Measurements from ENCODE around the gene CATSPER4. TPM values are rescaled to one million over a fixed set of nuclear protein-coding genes. Genes with fewer than 3 reads are reported as not detected.

The CATSPER4 gene
- total RNA-seq, 5 donors from 2014 or later (not counting 1 experiment from before 2014, with no cell fraction given), result not detected

DNA sequence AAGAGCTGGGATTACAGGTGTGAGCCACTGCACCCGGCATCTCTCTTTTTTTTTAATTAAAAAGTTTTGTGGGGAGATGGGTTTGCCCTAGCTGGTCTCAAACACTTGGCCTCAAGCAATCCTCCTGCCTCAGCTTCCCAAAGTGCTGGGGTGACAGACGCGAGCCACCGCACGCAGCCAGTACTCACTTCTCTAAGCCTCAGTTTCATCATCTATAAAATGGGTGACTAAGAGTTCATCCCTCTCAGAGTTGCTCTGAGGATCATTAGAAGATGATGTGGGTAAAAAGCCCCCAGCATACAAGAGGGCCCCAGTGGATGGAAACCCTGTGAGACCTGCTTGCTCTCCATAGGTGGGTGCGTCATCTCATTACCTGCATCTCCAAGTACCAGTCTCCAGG, 2.5 kb upstream of the CATSPER4 start:
- no peaks in the 10 kb centered on the region for H3K36me3 Mint-ChIP-seq
- Histone ChIP-seq H3K9me3 (no peaks in the 10 kb centered on the region), H3K36me3 (ENCODE audit: control insufficient read depth in 2 of 2, extremely low read depth in 1 of 2, insufficient read depth in 1 of 2, low read length in 1 of 2) (peaks cover 0 to 2% of the 10 kb centered on the region in 2 donors), H3K27ac (ENCODE audit: low read length) (no peak overlapping the region), H3K27me3 (replicated peaks in 1 of 2; ENCODE audit: control insufficient read depth in 2 of 2, extremely low read depth in 1 of 2, insufficient read depth in 2 of 2, low read length in 1 of 2) (peaks cover 0 to 5% of the 10 kb centered on the region in 2 experiments), H3K4me1 (ENCODE audit: control insufficient read depth in 1 of 2, extremely low read depth in 1 of 2, insufficient read depth in 2 of 2, low read length in 2 of 2) (peaks cover 0 to 7% of the 10 kb centered on the region in 2 experiments), H3K4me3 (ENCODE audit: control insufficient read depth in 1 of 2, extremely low read depth in 1 of 2, low read length in 1 of 2) (no peak overlapping the region)
- H3K27ac Mint-ChIP-seq, result no peak overlapping the region
- POLR2A ChIA-PET, result no interaction called here
- WGBS (ENCODE audit: insufficient coverage), result no CpG with 5 or more reads among the region's 6 CpGs
- CTCF ChIA-PET, result no interaction called here
- no peak for ATAC-seq (replicated peaks in 1 of 4)
- H3K4me1 Mint-ChIP-seq, result peaks cover 0 to 15% (median 7%) of the 10 kb centered on the region in 3 donors
- H3K4me3 Mint-ChIP-seq, result no peak overlapping the region
- DNase-seq, result no peak
- no peaks in the 10 kb centered on the region for H3K9me3 Mint-ChIP-seq
- H3K27me3 Mint-ChIP-seq, result no peaks in the 10 kb centered on the region

DNA sequence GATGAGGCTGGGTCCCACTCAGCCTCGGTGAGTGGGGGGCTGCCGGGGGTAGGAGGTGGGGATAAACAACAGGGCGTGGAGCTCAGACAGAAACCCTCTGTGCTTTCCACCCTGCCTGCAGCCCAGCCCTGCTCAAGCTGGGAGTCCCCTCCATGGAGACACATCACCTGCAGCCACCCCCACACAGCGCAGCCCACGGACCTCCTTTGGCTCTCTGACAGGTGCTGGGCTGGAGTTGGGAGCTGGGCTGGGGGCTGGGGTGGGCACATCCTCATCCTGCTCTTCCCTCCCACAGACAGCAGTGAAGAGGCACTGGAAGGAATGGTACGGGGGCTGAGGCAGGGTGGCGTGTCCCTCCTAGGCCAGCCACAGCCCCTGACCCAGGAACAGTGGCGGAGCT, 1.9 kb upstream of the CATSPER4 start:
- H3K27ac Mint-ChIP-seq, result no peak overlapping the region
- peaks cover 0 to 2% of the 10 kb centered on the region in 2 donors for H3K36me3 ChIP-seq (ENCODE audit: control insufficient read depth in 2 of 2, extremely low read depth in 1 of 2, insufficient read depth in 1 of 2, low read length in 1 of 2)
- ATAC-seq (replicated peaks in 1 of 4) (no peak), DNase-seq (no peak)
- peaks cover 0 to 7% of the 10 kb centered on the region in 2 experiments for H3K4me1 ChIP-seq (ENCODE audit: control insufficient read depth in 1 of 2, extremely low read depth in 1 of 2, insufficient read depth in 2 of 2, low read length in 2 of 2)
- 100% methylated on average over 2 of the region's 8 CpGs for WGBS (ENCODE audit: insufficient coverage)
- peaks cover 0 to 15% (median 7%) of the 10 kb centered on the region in 3 donors for H3K4me1 Mint-ChIP-seq
- no peaks in the 10 kb centered on the region for H3K9me3 Mint-ChIP-seq
- CTCF ChIA-PET, result interaction anchor here in 1 of 2 donors (1.2 kb wide), 1 partner anchor 47 kb away, joined by 3 read pairs; no protein-coding TSS in a partner anchor
- no peaks in the 10 kb centered on the region for H3K36me3 Mint-ChIP-seq
- no peaks in the 10 kb centered on the region for H3K27me3 Mint-ChIP-seq
- H3K4me3 Mint-ChIP-seq, result no peak overlapping the region
- no peak overlapping the region for H3K27ac ChIP-seq (ENCODE audit: low read length)
- no peaks in the 10 kb centered on the region for H3K9me3 ChIP-seq
- POLR2A ChIA-PET, result interaction anchor here in 1 of 2 donors (0.5 kb wide), 1 partner anchor 29 kb away, joined by 8 read pairs; no protein-coding TSS in a partner anchor
- no peak overlapping the region for H3K4me3 ChIP-seq (ENCODE audit: control insufficient read depth in 1 of 2, extremely low read depth in 1 of 2, low read length in 1 of 2)
- H3K27me3 ChIP-seq (replicated peaks in 1 of 2; ENCODE audit: control insufficient read depth in 2 of 2, extremely low read depth in 1 of 2, insufficient read depth in 2 of 2, low read length in 1 of 2), result peaks cover 0 to 6% of the 10 kb centered on the region in 2 experiments

DNA sequence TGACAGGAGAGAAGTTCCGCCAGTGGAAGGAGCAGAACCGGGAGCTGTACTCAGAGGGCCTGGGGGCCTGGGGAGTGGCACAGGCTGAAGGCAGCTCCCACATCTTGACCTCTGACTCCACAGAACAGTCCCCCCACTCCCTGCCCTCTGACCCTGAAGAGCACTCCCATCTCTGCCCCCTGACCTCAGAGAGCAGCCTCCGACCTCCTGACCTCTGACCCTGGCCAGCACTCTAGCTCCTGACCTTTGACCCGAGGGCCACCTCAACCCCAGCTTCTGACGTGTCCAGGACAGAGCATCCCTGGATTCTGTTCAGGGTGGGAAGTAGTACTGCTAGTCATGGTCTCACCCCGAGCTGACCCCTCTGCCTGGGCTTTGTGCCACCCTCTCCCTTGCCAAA, 1.1 kb upstream of the CATSPER4 start:
- Mint-ChIP-seq H3K4me1 (peaks cover 0 to 15% (median 10%) of the 10 kb centered on the region in 3 donors), H3K9me3 (no peaks in the 10 kb centered on the region), H3K27me3 (no peaks in the 10 kb centered on the region), H3K4me3 (no peak overlapping the region), H3K36me3 (no peaks in the 10 kb centered on the region), H3K27ac (no peak overlapping the region)
- 70% methylated on average over 2 of the region's 6 CpGs for WGBS (ENCODE audit: insufficient coverage)
- no peak overlapping the region for H3K4me3 ChIP-seq (ENCODE audit: control insufficient read depth in 1 of 2, extremely low read depth in 1 of 2, low read length in 1 of 2)
- ATAC-seq (replicated peaks in 1 of 4) (no peak), DNase-seq (no peak)
- POLR2A ChIA-PET, result no interaction called here
- peaks cover 0 to 7% of the 10 kb centered on the region in 2 experiments for H3K4me1 ChIP-seq (ENCODE audit: control insufficient read depth in 1 of 2, extremely low read depth in 1 of 2, insufficient read depth in 2 of 2, low read length in 2 of 2)
- CTCF ChIA-PET, result interaction anchor here (1.0 to 1.2 kb wide), 2 partner anchors 45 to 46 kb away, joined by 3 to 4 read pairs; partner anchors contain the start of gene CEP85 (in 1 of the 2)
- peaks cover 0 to 2% of the 10 kb centered on the region in 2 experiments for H3K27me3 ChIP-seq (replicated peaks in 1 of 2; ENCODE audit: control insufficient read depth in 2 of 2, extremely low read depth in 1 of 2, insufficient read depth in 2 of 2, low read length in 1 of 2)
- H3K27ac ChIP-seq (ENCODE audit: low read length), result no peak overlapping the region
- peaks cover 0 to 2% of the 10 kb centered on the region in 2 donors for H3K36me3 ChIP-seq (ENCODE audit: control insufficient read depth in 2 of 2, extremely low read depth in 1 of 2, insufficient read depth in 1 of 2, low read length in 1 of 2)
- no peaks in the 10 kb centered on the region for H3K9me3 ChIP-seq

DNA sequence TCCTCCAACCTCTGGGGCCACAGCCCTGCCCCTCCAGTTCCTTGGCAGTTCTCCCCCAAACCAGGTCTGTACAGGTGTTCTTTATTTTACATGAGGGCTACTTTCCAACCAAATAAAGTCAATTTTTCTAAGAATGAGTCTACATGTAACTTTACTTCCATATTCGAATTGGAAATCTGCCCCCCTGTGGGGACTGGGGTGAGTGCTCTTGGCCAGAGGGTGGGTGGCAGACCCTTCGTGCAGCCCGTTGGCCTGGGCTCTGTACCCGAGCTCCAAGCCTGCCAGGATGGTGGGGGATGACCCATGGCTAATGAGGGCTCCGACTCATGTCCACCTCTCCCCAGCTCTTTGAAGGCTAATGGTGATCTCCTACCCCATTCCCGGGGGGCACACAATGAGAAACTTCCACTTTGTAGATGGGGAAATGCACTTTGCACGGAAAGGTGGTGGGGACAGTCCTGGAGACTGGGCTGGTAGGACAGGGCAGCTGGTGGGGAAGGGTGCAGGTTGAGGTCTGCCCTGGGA, 589 bp upstream of the CATSPER4 start:
- H3K9me3 ChIP-seq, result no peaks in the 10 kb centered on the region
- H3K27me3 Mint-ChIP-seq, result no peaks in the 10 kb centered on the region
- no peak overlapping the region for H3K4me3 ChIP-seq (ENCODE audit: control insufficient read depth in 1 of 2, extremely low read depth in 1 of 2, low read length in 1 of 2)
- H3K36me3 Mint-ChIP-seq, result no peaks in the 10 kb centered on the region
- H3K27ac Mint-ChIP-seq, result no peak overlapping the region
- no peak overlapping the region for H3K27ac ChIP-seq (ENCODE audit: low read length)
- ATAC-seq (replicated peaks in 1 of 4) (no peak), DNase-seq (no peak)
- H3K4me1 ChIP-seq (ENCODE audit: control insufficient read depth in 1 of 2, extremely low read depth in 1 of 2, insufficient read depth in 2 of 2, low read length in 2 of 2), result peaks cover 0 to 7% of the 10 kb centered on the region in 2 experiments
- H3K9me3 Mint-ChIP-seq, result no peaks in the 10 kb centered on the region
- ChIA-PET CTCF (interaction anchor here in 1 of 2 donors (1.0 kb wide), 1 partner anchor 44 kb away, joined by 4 read pairs; the partner anchor contains the start of gene CEP85), POLR2A (no interaction called here)
- no CpG with 5 or more reads among the region's 7 CpGs for WGBS (ENCODE audit: insufficient coverage)
- peaks cover 0 to 15% (median 10%) of the 10 kb centered on the region in 3 donors for H3K4me1 Mint-ChIP-seq
- H3K4me3 Mint-ChIP-seq, result no peak overlapping the region
- H3K27me3 ChIP-seq (replicated peaks in 1 of 2; ENCODE audit: control insufficient read depth in 2 of 2, extremely low read depth in 1 of 2, insufficient read depth in 2 of 2, low read length in 1 of 2), result peaks cover 0 to 2% of the 10 kb centered on the region in 2 experiments
- H3K36me3 ChIP-seq (ENCODE audit: control insufficient read depth in 2 of 2, extremely low read depth in 1 of 2, insufficient read depth in 1 of 2, low read length in 1 of 2), result peaks cover 0 to 2% of the 10 kb centered on the region in 2 donors

DNA sequence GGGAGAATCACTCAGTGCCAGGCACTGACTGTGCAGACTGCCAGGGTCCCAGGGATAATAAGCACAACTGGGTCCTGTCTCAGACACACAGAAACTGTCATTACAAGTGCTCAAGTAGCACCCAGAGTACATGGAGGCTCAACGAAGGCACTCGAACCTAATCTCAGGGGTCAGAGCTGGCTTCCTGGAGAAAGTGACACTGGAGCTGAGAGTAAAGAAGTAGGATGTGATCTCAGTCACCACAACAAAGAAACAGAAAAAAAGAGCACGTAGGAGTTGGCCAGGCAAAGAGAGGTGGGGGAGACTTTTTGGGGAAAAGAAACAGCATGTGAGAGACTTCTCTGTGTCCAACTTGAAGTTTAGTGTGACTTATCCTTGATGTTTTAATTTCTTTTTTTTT, 1.3 kb downstream of the CATSPER4 start:
- no peaks in the 10 kb centered on the region for H3K36me3 ChIP-seq (ENCODE audit: control insufficient read depth in 2 of 2, extremely low read depth in 1 of 2, insufficient read depth in 1 of 2, low read length in 1 of 2)
- Mint-ChIP-seq H3K9me3 (no peaks in the 10 kb centered on the region), H3K4me1 (peaks cover 0 to 15% (median 10%) of the 10 kb centered on the region in 3 donors), H3K4me3 (no peak overlapping the region), H3K36me3 (no peaks in the 10 kb centered on the region), H3K27ac (peak overlapping the region in 1 of 2 donors; percentile 6), H3K27me3 (peaks cover 0 to 2% of the 10 kb centered on the region in 2 donors)
- H3K4me3 ChIP-seq (ENCODE audit: control insufficient read depth in 1 of 2, extremely low read depth in 1 of 2, low read length in 1 of 2), result no peak overlapping the region
- H3K27ac ChIP-seq (ENCODE audit: low read length), result no peak overlapping the region
- 0% methylated on average over 3 of the region's 3 CpGs for WGBS (ENCODE audit: insufficient coverage)
- DNase-seq (no peak), ATAC-seq (replicated peaks in 1 of 4) (no peak)
- H3K4me1 ChIP-seq (ENCODE audit: control insufficient read depth in 1 of 2, extremely low read depth in 1 of 2, insufficient read depth in 2 of 2, low read length in 2 of 2), result peaks cover 0 to 7% of the 10 kb centered on the region in 2 experiments
- ChIA-PET CTCF (interaction anchor here in 1 of 2 donors (0.6 to 0.7 kb wide), 2 partner anchors 127 to 834 kb away, joined by 3 to 5 read pairs; no protein-coding TSS in a partner anchor), POLR2A (interaction anchor here in 1 of 2 donors (0.7 kb wide), 1 partner anchor 19 kb away, joined by 3 read pairs; no protein-coding TSS in a partner anchor)
- peaks cover 0 to 2% of the 10 kb centered on the region in 2 experiments for H3K27me3 ChIP-seq (replicated peaks in 1 of 2; ENCODE audit: control insufficient read depth in 2 of 2, extremely low read depth in 1 of 2, insufficient read depth in 2 of 2, low read length in 1 of 2)
- no peaks in the 10 kb centered on the region for H3K9me3 ChIP-seq

DNA sequence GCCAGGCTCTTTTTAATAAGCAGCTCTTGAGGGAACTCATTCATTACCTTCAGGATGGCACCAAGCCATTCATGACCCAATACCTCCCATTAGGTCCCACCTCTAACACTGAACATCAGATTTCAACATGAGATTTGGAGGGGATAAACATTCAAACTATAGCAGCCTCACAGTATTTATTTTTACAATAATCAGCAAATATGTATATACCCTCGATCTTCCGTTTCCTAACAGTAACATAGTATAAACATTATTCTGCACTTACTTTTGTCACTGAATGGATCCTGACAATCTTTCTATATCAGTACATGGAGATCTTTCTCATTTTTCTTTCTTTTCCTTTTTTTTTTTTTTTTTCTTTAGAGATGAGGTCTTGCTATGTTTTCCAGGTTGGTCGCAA, 5.4 kb downstream of the CATSPER4 start:
- no peak overlapping the region for H3K4me3 ChIP-seq (ENCODE audit: control insufficient read depth in 1 of 2, extremely low read depth in 1 of 2, low read length in 1 of 2)
- no peaks in the 10 kb centered on the region for H3K9me3 Mint-ChIP-seq
- no peaks in the 10 kb centered on the region for H3K9me3 ChIP-seq
- H3K4me1 Mint-ChIP-seq, result peaks cover under 1 to 23% (median 21%) of the 10 kb centered on the region in 3 donors
- peaks cover 0 to 2% of the 10 kb centered on the region in 2 donors for H3K27me3 Mint-ChIP-seq
- no peak overlapping the region for H3K27ac ChIP-seq (ENCODE audit: low read length)
- H3K36me3 Mint-ChIP-seq, result no peaks in the 10 kb centered on the region
- ChIA-PET CTCF (interaction anchor here in 1 of 2 donors (0.7 to 0.9 kb wide), 2 partner anchors 39 to 112 kb away, joined by 4 to 8 read pairs; partner anchors contain the start of gene CEP85), POLR2A (no interaction called here)
- no peaks in the 10 kb centered on the region for H3K36me3 ChIP-seq (ENCODE audit: control insufficient read depth in 2 of 2, extremely low read depth in 1 of 2, insufficient read depth in 1 of 2, low read length in 1 of 2)
- H3K4me3 Mint-ChIP-seq, result no peak overlapping the region
- H3K27ac Mint-ChIP-seq, result no peak overlapping the region
- WGBS (ENCODE audit: insufficient coverage), result no CpG with 5 or more reads among the region's 3 CpGs
- peaks cover 0 to 13% of the 10 kb centered on the region in 2 experiments for H3K4me1 ChIP-seq (ENCODE audit: control insufficient read depth in 1 of 2, extremely low read depth in 1 of 2, insufficient read depth in 2 of 2, low read length in 2 of 2)
- H3K27me3 ChIP-seq (replicated peaks in 1 of 2; ENCODE audit: control insufficient read depth in 2 of 2, extremely low read depth in 1 of 2, insufficient read depth in 2 of 2, low read length in 1 of 2), result peaks cover 0 to 16% of the 10 kb centered on the region in 2 experiments
- ATAC-seq (replicated peaks in 1 of 4) (no peak), DNase-seq (no peak)
